Measurements from ENCODE around the gene SHOC2. TPM values are rescaled to one million over a fixed set of nuclear protein-coding genes. Genes with fewer than 3 reads are reported as not detected.

The SHOC2 gene
- total and polyA plus RNA-seq, 2 of the 4 experiments (the other 2 are of a cell fraction), result 13.4 to 47.5 TPM

- no peak for DNase-seq
- Histone ChIP-seq H2BK120ac (ENCODE audit: low read depth, low read length) (no peak overlapping the region), H3K14ac (replicated peaks; ENCODE audit: low read depth, low read length) (no peak overlapping the region), H3K79me1 (ENCODE audit: low read depth in 1 of 2, low read length in 2 of 2) (no peaks in the 10 kb centered on the region), H3K9me1 (ENCODE audit: insufficient read depth, low read length) (no peaks in the 10 kb centered on the region), H3K9ac (ENCODE audit: low read depth, low read length) (no peak overlapping the region), H3K56ac (ENCODE audit: extremely low read depth, insufficient read depth, low read length) (no peak overlapping the region), H3K23ac (ENCODE audit: low read depth, low read length) (no peak overlapping the region), H2BK15ac (ENCODE audit: low read depth, low read length) (no peak overlapping the region), H3K36me3 (ENCODE audit: control insufficient read depth, insufficient read depth, low read length) (no peaks in the 10 kb centered on the region), H4K20me1 (ENCODE audit: insufficient read depth, low read length) (no peaks in the 10 kb centered on the region), H2AK5ac (ENCODE audit: low read depth, low read length) (no peak overlapping the region), H4K5ac (ENCODE audit: low read depth, low read length) (no peak overlapping the region), H2BK5ac (ENCODE audit: low read depth, low read length, poor library complexity, severe bottlenecking) (no peak overlapping the region), H3K4me1 (ENCODE audit: control insufficient read depth, insufficient read depth, low read length) (no peaks in the 10 kb centered on the region), H3K4me2 (ENCODE audit: low read depth, low read length) (no peak overlapping the region), H3K4ac (ENCODE audit: low read depth, low read length) (no peak overlapping the region), H2BK20ac (ENCODE audit: low read depth, low read length) (no peak overlapping the region), H3K18ac (ENCODE audit: low read depth, low read length) (no peak overlapping the region), H2AFZ (replicated peaks; ENCODE audit: low read length, poor library complexity) (no peak overlapping the region), H2AK9ac (replicated peaks; ENCODE audit: low read depth, low read length, poor library complexity) (no peak overlapping the region), H4K8ac (ENCODE audit: low read depth in 2 of 2, low read length in 2 of 2) (no peak overlapping the region), H3K4me3 (ENCODE audit: insufficient read depth, low read depth, low read length) (no peak overlapping the region), H3K9me3 (ENCODE audit: control insufficient read depth, insufficient read depth, low read length) (no peaks in the 10 kb centered on the region; the same call in 1 of the 2 replicates), H4K91ac (ENCODE audit: insufficient read depth, low read depth, low read length) (no peak overlapping the region), H3K27ac (ENCODE audit: insufficient read depth, low read length) (no peak overlapping the region), H3K27me3 (ENCODE audit: control insufficient read depth, insufficient read depth, low read length) (no peaks in the 10 kb centered on the region)
- ChIA-PET CTCF (no interaction called here), POLR2A (ENCODE audit: unreplicated experiment) (no interaction called here)
- TF ChIP-seq MAZ (IDR thresholded peaks at IDR 0.05; ENCODE audit: borderline replicate concordance, low read depth, low read length) (no peak), NFE2L2 (IDR thresholded peaks at IDR 0.05; ENCODE audit: low read depth, low read length) (no peak)
- no TSS peak for BruUV-seq (replicated peaks)
- in situ Hi-C loops (cut with MboI; ENCODE audit: low sequenced_read_pairs) (no loop called here), intact Hi-C loops (cut with micrococcal nuclease) (no loop called here), dilution Hi-C loops (cut with HindIII; ENCODE audit: low sequenced_read_pairs, unreplicated experiment) (no loop called here)
- no peak for ATAC-seq (ENCODE audit: low read depth)
These were observed 103.7 kb downstream of the SHOC2 start for GRCh38 chr10:111023060-111023459.

Data from IMR-90 (cell line).